ENCODE results near the gene PTPA. TPM values are rescaled to one million over a fixed set of nuclear protein-coding genes. Genes with fewer than 3 reads are reported as not detected.

Gene PTPA
- total and polyA plus RNA-seq, 2 of the 4 experiments (the other 2 are of a cell fraction): 124 to 149 TPM

DNA sequence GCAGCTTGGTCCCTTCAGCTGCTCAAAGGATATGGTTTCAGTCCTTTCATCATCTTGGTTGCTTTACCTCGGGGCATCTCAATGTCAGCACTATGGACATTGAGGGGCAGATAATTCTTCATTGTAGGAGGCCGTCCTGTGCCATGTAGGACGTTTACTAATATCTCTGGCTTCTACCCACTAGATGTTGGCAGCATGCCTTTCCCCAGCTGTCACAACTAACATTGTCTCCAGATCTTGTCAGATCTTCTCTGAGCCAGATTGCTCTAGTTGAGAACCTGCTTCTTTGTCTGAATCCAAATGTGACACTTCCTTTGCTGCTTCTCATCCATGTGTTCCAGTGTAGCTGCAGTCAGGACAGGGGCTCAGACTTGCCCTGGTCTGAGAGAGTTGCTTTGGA is 10.3 kb downstream of the PTPA start:
- peak; percentile 35 for DNase-seq
- H3K9me3 ChIP-seq (ENCODE audit: control insufficient read depth, insufficient read depth, low read length): no peaks in the 10 kb centered on the region
- no peak overlapping the region for H4K8ac ChIP-seq (ENCODE audit: low read depth in 2 of 2, low read length in 2 of 2)
- no peak overlapping the region for H3K23ac ChIP-seq (ENCODE audit: low read depth, low read length)
- H3K4me1 ChIP-seq (ENCODE audit: control insufficient read depth, insufficient read depth, low read length): peaks cover 5% of the 10 kb centered on the region
- no peak overlapping the region for H2BK15ac ChIP-seq (ENCODE audit: low read depth, low read length)
- no TSS peak for BruUV-seq (replicated peaks)
- H4K20me1 ChIP-seq (ENCODE audit: insufficient read depth, low read length): peaks cover 17% of the 10 kb centered on the region
- H3K9me1 ChIP-seq (ENCODE audit: insufficient read depth, low read length): peaks cover 4% of the 10 kb centered on the region; the same call in 1 of the 2 replicates
- CTCF ChIA-PET: interaction anchor here (1.5 to 2.4 kb wide), 2 partner anchors 11 to 21 kb away, joined by 3 to 10 read pairs; no protein-coding TSS in a partner anchor
- no peak overlapping the region for H3K4ac ChIP-seq (ENCODE audit: low read depth, low read length)
- no peak overlapping the region for H3K4me2 ChIP-seq (ENCODE audit: low read depth, low read length)
- in situ Hi-C loops (cut with MboI; ENCODE audit: low sequenced_read_pairs) (no loop called here), intact Hi-C loops (cut with micrococcal nuclease) (no loop called here), dilution Hi-C loops (cut with HindIII; ENCODE audit: low sequenced_read_pairs, unreplicated experiment) (no loop called here)
- no peak overlapping the region for H3K4me3 ChIP-seq (ENCODE audit: insufficient read depth, low read depth, low read length)
- H2AK5ac ChIP-seq (ENCODE audit: low read depth, low read length): no peak overlapping the region
- H4K91ac ChIP-seq (ENCODE audit: insufficient read depth, low read depth, low read length): no peak overlapping the region
- 43% methylated on average over 3 of the region's 3 CpGs; no CpG with 5 or more reads in 1 of the 2 experiments for WGBS, 2 experiments (ENCODE audit: extremely low coverage in 2 of 2, insufficient read length in 1 of 2)
- H4K5ac ChIP-seq (ENCODE audit: low read depth, low read length): no peak overlapping the region
- peaks cover 32% of the 10 kb centered on the region for H3K36me3 ChIP-seq (ENCODE audit: control insufficient read depth, insufficient read depth, low read length)
- POLR2A ChIA-PET (ENCODE audit: unreplicated experiment): no interaction called here
- H3K56ac ChIP-seq (ENCODE audit: extremely low read depth, insufficient read depth, low read length): no peak overlapping the region
- H2AFZ ChIP-seq (replicated peaks; ENCODE audit: low read length, poor library complexity): no peak overlapping the region
- peak; percentile 36 for ATAC-seq (ENCODE audit: low read depth)
- peak overlapping the region; percentile 70 for H2AK9ac ChIP-seq (replicated peaks; ENCODE audit: low read depth, low read length, poor library complexity)
- H3K18ac ChIP-seq (ENCODE audit: low read depth, low read length): no peak overlapping the region
- no peak for TF ChIP-seq MAFK (IDR thresholded peaks at IDR 0.05; ENCODE audit: low read depth, low read length)
- TF ChIP-seq MXI1 (IDR thresholded peaks at IDR 0.05; ENCODE audit: borderline replicate concordance, low read depth, low read length): no peak
- no peak for TF ChIP-seq POLR2A (IDR thresholded peaks at IDR 0.05; ENCODE audit: low read depth, low read length)
- TF ChIP-seq CHD1 (IDR thresholded peaks at IDR 0.05; ENCODE audit: low read depth, low read length): no peak
- no peak overlapping the region for H3K27ac ChIP-seq (ENCODE audit: insufficient read depth, low read length)
- H2BK5ac ChIP-seq (ENCODE audit: low read depth, low read length, poor library complexity, severe bottlenecking): no peak overlapping the region
- no peaks in the 10 kb centered on the region for H3K27me3 ChIP-seq (ENCODE audit: control insufficient read depth, insufficient read depth, low read length)
- no peak overlapping the region for H2BK120ac ChIP-seq (ENCODE audit: low read depth, low read length)
- H3K14ac ChIP-seq (replicated peaks; ENCODE audit: low read depth, low read length): 0 out of 2 replicates have a peak overlapping the region, but pooled peaks have one; percentile 4
- no peak overlapping the region for H2BK20ac ChIP-seq (ENCODE audit: low read depth, low read length)
- no peak overlapping the region for H3K9ac ChIP-seq (ENCODE audit: low read depth, low read length)
- H3K79me1 ChIP-seq (ENCODE audit: low read depth in 1 of 2, low read length in 2 of 2): peaks cover 21 to 75% of the 10 kb centered on the region in 2 experiments

All from IMR-90 (cell line).